Endothelial cell (in vitro differentiated cells): Measurements from ENCODE around the gene ASAP2. TPM values are rescaled to one million over a fixed set of nuclear protein-coding genes. Genes with fewer than 3 reads are reported as not detected.

Experiments used
- DNase-seq: peaks from one replicate; pipeline ENCODE4 v3.0.0; 2021; ENCODE audit warnings: low spot score
- H3K27ac Mint-ChIP-seq: one replicate; pipeline ENCODE4 v1.8.0; 2021; ENCODE audit warnings: mixed read lengths, inconsistent platforms; ENCODE audit not compliant: unreplicated experiment
- H3K27me3 Mint-ChIP-seq: one replicate; pipeline ENCODE4 v1.8.0; 2021; ENCODE audit warnings: mild to moderate bottlenecking, moderate library complexity, mixed read lengths, inconsistent platforms; ENCODE audit not compliant: unreplicated experiment
- H3K36me3 Mint-ChIP-seq: one replicate; pipeline ENCODE4 v1.8.0; 2021; ENCODE audit warnings: mild to moderate bottlenecking, low read depth, mixed read lengths, inconsistent platforms; ENCODE audit not compliant: unreplicated experiment
- H3K4me1 Mint-ChIP-seq: one replicate; pipeline ENCODE4 v1.8.0; 2021; ENCODE audit warnings: mild to moderate bottlenecking, mixed read lengths, inconsistent platforms; ENCODE audit not compliant: unreplicated experiment
- H3K4me3 Mint-ChIP-seq: one replicate; pipeline ENCODE4 v1.8.0; 2021; ENCODE audit warnings: mild to moderate bottlenecking, mixed read lengths, inconsistent platforms; ENCODE audit not compliant: unreplicated experiment
- H3K9me3 Mint-ChIP-seq: one replicate; pipeline ENCODE4 v1.8.0; 2021; ENCODE audit warnings: mixed read lengths, inconsistent platforms; ENCODE audit not compliant: unreplicated experiment
- total RNA-seq: library from RNA; stranded (reverse); fragmentation: NEBNext Ultra II Directional; extraction: Animal tissue kit (Norgen Biotek cat#: 25700); gene quantifications from one replicate; pipeline ENCODE4 v1.2.1, GENCODE V29; 2021; ENCODE audit not compliant: unreplicated experiment
- TF ChIP-seq, protein P1 (sequence below): fragments of 200-600 bp; sonication (generic); IDR thresholded peaks from one replicate; pipeline ENCODE4 v1.5.0; 2021; ENCODE audit warnings: antibody characterized with exemption; ENCODE audit not compliant: unreplicated experiment

ASAP2 gene
- total RNA-seq, 1 donor from 2014 or later, result 31.8 TPM

DNA sequence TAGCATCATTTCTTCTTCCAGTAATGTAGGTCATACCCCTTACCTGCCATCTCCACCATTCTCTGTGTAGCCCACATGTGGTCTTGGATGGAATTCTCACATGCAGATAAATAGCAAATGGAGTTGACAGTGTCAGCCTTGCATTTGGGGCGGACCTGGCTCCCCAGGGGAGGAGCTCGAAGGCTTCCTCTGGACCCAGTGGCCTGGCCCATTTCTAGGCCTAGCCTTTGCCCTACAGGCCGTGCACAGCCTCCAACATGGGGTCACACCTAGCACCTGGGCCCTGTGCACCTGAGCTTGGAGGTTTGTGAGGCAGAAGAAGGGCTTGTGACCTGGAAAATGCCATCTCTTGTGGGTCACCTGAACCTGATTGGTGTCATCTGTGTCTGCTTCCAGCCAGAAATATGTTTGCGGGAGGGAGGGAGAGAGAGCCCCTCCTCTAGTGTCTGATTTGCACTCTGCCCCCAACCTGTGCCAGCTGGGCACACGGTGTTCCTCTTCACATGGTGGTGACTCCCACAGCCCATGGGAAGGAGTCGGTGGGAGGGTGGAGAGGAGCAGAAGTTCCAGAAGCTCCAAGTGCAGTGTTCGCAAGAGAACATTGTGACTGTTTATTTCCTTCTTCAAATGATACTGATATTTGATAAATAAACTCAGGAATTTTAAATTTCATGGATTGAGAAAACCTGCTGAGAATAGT, 183.7 kb downstream of the ASAP2 start:
- Mint-ChIP-seq H3K27me3 (peaks cover 8% of the 10 kb centered on the region), H3K4me1 (peaks cover 25% of the 10 kb centered on the region), H3K9me3 (no peaks in the 10 kb centered on the region), H3K4me3 (no peak overlapping the region), H3K27ac (no peak overlapping the region), H3K36me3 (peaks cover 34% of the 10 kb centered on the region)
- TF ChIP-seq, protein P1, sequence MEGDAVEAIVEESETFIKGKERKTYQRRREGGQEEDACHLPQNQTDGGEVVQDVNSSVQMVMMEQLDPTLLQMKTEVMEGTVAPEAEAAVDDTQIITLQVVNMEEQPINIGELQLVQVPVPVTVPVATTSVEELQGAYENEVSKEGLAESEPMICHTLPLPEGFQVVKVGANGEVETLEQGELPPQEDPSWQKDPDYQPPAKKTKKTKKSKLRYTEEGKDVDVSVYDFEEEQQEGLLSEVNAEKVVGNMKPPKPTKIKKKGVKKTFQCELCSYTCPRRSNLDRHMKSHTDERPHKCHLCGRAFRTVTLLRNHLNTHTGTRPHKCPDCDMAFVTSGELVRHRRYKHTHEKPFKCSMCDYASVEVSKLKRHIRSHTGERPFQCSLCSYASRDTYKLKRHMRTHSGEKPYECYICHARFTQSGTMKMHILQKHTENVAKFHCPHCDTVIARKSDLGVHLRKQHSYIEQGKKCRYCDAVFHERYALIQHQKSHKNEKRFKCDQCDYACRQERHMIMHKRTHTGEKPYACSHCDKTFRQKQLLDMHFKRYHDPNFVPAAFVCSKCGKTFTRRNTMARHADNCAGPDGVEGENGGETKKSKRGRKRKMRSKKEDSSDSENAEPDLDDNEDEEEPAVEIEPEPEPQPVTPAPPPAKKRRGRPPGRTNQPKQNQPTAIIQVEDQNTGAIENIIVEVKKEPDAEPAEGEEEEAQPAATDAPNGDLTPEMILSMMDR, result no peak
- DNase-seq, result no peak

GRCh38 chr2:9390991-9391390, 184.4 kb downstream of the ASAP2 start:
- peaks cover 34% of the 10 kb centered on the region for H3K36me3 Mint-ChIP-seq
- H3K27ac Mint-ChIP-seq, result no peak overlapping the region
- no peak for DNase-seq
- H3K27me3 Mint-ChIP-seq, result peaks cover 8% of the 10 kb centered on the region
- peaks cover 25% of the 10 kb centered on the region for H3K4me1 Mint-ChIP-seq
- peak overlapping the region; percentile 32 for H3K4me3 Mint-ChIP-seq
- TF ChIP-seq, protein P1, result no peak
- no peaks in the 10 kb centered on the region for H3K9me3 Mint-ChIP-seq

GRCh38 chr2:9391961-9392720, 185.5 kb downstream of the ASAP2 start:
- H3K9me3 Mint-ChIP-seq, result no peaks in the 10 kb centered on the region
- peak overlapping the region; percentile 24 for H3K27ac Mint-ChIP-seq
- H3K36me3 Mint-ChIP-seq, result peaks cover 36% of the 10 kb centered on the region
- H3K4me3 Mint-ChIP-seq, result no peak overlapping the region
- DNase-seq, result no peak
- peaks cover 25% of the 10 kb centered on the region for H3K4me1 Mint-ChIP-seq
- H3K27me3 Mint-ChIP-seq, result peaks cover 11% of the 10 kb centered on the region
- TF ChIP-seq, protein P1, result no peak

DNA sequence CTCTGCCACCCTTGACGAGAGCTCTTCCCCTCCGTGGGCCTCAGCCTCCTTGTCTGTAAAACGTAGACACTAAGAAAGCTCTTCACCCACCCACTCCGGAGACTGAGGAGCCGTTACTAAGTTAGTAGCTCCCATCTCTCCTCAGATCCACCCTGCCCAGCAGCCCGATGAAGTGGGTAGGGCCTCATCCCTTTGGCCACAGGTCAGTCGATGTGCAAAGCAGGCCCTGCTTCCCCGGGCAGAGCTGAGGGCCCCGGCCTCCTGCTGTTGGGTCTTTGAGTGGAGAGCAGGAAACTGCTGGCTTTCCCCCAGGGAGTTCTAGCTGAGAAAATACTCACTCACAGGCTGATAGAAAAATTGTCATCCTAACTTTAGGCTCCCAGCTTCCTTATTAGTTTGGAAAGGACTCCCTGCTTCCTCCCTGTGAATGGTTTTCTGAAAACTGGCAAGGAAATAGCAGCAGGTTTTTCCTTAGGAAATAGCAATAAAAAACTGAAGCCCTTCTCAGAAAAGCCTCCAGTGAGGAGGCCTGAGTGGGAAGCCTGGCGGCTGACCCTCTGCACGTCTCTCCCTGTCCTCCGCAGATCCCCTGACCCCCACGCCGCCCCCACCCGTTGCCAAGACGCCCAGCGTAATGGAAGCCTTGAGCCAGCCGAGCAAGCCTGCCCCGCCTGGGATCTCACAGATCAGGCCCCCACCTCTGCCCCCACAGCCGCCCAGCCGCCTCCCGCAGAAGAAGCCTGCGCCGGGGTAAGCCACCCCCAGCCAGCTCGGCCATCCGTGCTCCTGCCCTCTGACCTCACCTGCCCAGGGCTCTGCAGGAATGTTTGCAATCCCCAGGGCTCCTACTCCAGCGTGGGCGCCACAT, 186.5 kb downstream of the ASAP2 start:
- Mint-ChIP-seq H3K4me1 (peaks cover 25% of the 10 kb centered on the region), H3K36me3 (peaks cover 30% of the 10 kb centered on the region), H3K27me3 (peaks cover 8% of the 10 kb centered on the region), H3K27ac (peak overlapping the region; percentile 24), H3K4me3 (no peak overlapping the region), H3K9me3 (no peaks in the 10 kb centered on the region)
- TF ChIP-seq, protein P1, result no peak
- DNase-seq, result peak; percentile 35
